Measurements from ENCODE around the gene HARS1. TPM values are rescaled to one million over a fixed set of nuclear protein-coding genes. Genes with fewer than 3 reads are reported as not detected.

The HARS1 gene
- total RNA-seq, 2 donors from 2014 or later = 78.4 to 85.1 TPM

Other genes starting within 250 kb of the HARS1 start
- gene EIF4EBP3, start 143.7 kb downstream of the HARS1 start, total RNA-seq = 10 to 100 TPM; 14.4 to 16.8 TPM
- gene SRA1, start 133.9 kb downstream of the HARS1 start, total RNA-seq = 10 to 100 TPM; 50.8 to 61.1 TPM
- 10 to 100 TPM; 33.8 to 38.2 TPM for gene APBB3, start 126.8 kb downstream of the HARS1 start, total RNA-seq
- gene SLC35A4, start 126.5 kb downstream of the HARS1 start, total RNA-seq = 10 to 100 TPM; 52.7 to 69.3 TPM
- under 1 TPM in 1 of 2 donors, not detected in 1; 0.41 TPM for gene CD14, start 58.2 kb downstream of the HARS1 start, total RNA-seq
- 10 to 100 TPM; 31.8 to 35.0 TPM for gene TMCO6, start 51.9 kb downstream of the HARS1 start, total RNA-seq
- gene NDUFA2, start 43.7 kb downstream of the HARS1 start, total RNA-seq = 10 to 100 TPM; 43.3 to 51.6 TPM
- gene IK, start 43.5 kb downstream of the HARS1 start, total RNA-seq = 100 to 1,000 TPM; 121 to 129 TPM
- gene WDR55, start 26.5 kb downstream of the HARS1 start, total RNA-seq = 10 to 100 TPM; 24.3 to 30.2 TPM
- 1 to 10 TPM; 3.7 to 4.6 TPM for gene DND1, start 17.8 kb downstream of the HARS1 start, total RNA-seq
- gene HARS2, start 85 bp upstream of the HARS1 start, total RNA-seq = 10 to 100 TPM; 31.2 to 31.3 TPM
- gene ZMAT2, start 9.1 kb upstream of the HARS1 start, total RNA-seq = 10 to 100 TPM; 44.9 to 53.7 TPM
- not detected for gene PCDHA1, start 94.8 kb upstream of the HARS1 start, total RNA-seq
- gene PCDHA2, start 103.5 kb upstream of the HARS1 start, total RNA-seq = not detected
- gene PCDHA3, start 109.7 kb upstream of the HARS1 start, total RNA-seq = not detected
- not detected for gene PCDHA4, start 115.7 kb upstream of the HARS1 start, total RNA-seq
- not detected for gene PCDHA5, start 130.2 kb upstream of the HARS1 start, total RNA-seq
- gene PCDHA6, start 136.6 kb upstream of the HARS1 start, total RNA-seq = not detected
- gene PCDHA7, start 142.9 kb upstream of the HARS1 start, total RNA-seq = not detected
- not detected for gene PCDHA8, start 149.8 kb upstream of the HARS1 start, total RNA-seq
- gene PCDHA9, start 157.0 kb upstream of the HARS1 start, total RNA-seq = not detected
- gene PCDHA10, start 164.5 kb upstream of the HARS1 start, total RNA-seq = not detected
- not detected for gene PCDHA11, start 177.6 kb upstream of the HARS1 start, total RNA-seq
- gene PCDHA12, start 183.9 kb upstream of the HARS1 start, total RNA-seq = not detected
- not detected for gene PCDHA13, start 190.8 kb upstream of the HARS1 start, total RNA-seq
- not detected for gene PCDHAC1, start 234.9 kb upstream of the HARS1 start, total RNA-seq